SJSA1 (cell line): Measurements from ENCODE around the gene DNAJB14. TPM values are rescaled to one million over a fixed set of nuclear protein-coding genes. Genes with fewer than 3 reads are reported as not detected.

ENCODE experiments used
- DNase-seq, 2 experiments: peaks; one replicate each; pipeline ENCODE4 v3.0.0-alpha.2; 2015 to 2020; ENCODE audit warnings: low spot score in 2 of 2, low read depth in 1 of 2
- H3K27ac ChIP-seq: fragments of 250-450 bp; sonication (Bioruptor Pico); 2 replicates; pipeline ENCODE4 v1.5.1; 2020; ENCODE audit warnings: mild to moderate bottlenecking, moderate library complexity
- H3K27me3 ChIP-seq: fragments of 250-450 bp; sonication (Bioruptor Pico); replicated peaks from 2 replicates; pipeline ENCODE4 v1.5.1; 2020; ENCODE audit warnings: mild to moderate bottlenecking, moderate library complexity
- H3K36me3 ChIP-seq: fragments of 250-450 bp; sonication (Bioruptor Pico); 2 replicates; pipeline ENCODE4 v1.5.1; 2020; ENCODE audit warnings: mild to moderate bottlenecking
- H3K4me1 ChIP-seq: fragments of 250-450 bp; sonication (Bioruptor Pico); replicated peaks from 2 replicates; pipeline ENCODE4 v1.6.1; 2021; ENCODE audit warnings: mild to moderate bottlenecking
- H3K4me3 ChIP-seq: fragments of 250-450 bp; sonication (Bioruptor Pico); 2 replicates; pipeline ENCODE4 v1.5.1; 2020; ENCODE audit warnings: mild to moderate bottlenecking
- H3K9me3 ChIP-seq: fragments of 250-450 bp; sonication (Bioruptor Pico); replicated peaks from 2 replicates; pipeline ENCODE4 v1.5.1; 2020; ENCODE audit warnings: mild to moderate bottlenecking
- total RNA-seq: library from RNA; depleted of rRNA; stranded (reverse); fragments of >200 nt; shearing (Covaris generic); gene quantifications from 2 replicates; pipeline ENCODE4 v1.2.3, GENCODE V29; 2014; rRNA removed

Gene DNAJB14
- total RNA-seq, 1 experiment from 2014 or later = 38.9 TPM

GRCh38 chr4:99847362-99847976, 98.9 kb downstream of the DNAJB14 start:
- no peaks in the 10 kb centered on the region for H3K27me3 ChIP-seq
- no peak overlapping the region for H3K4me3 ChIP-seq
- H3K4me1 ChIP-seq = peaks cover 5% of the 10 kb centered on the region
- H3K9me3 ChIP-seq = no peaks in the 10 kb centered on the region
- no peak overlapping the region for H3K27ac ChIP-seq
- no peak for DNase-seq
- H3K36me3 ChIP-seq = no peaks in the 10 kb centered on the region

GRCh38 chr4:99846891-99847290, 99.5 kb downstream of the DNAJB14 start:
- no peak overlapping the region for H3K4me3 ChIP-seq
- H3K27me3 ChIP-seq = no peaks in the 10 kb centered on the region
- peaks cover 5% of the 10 kb centered on the region for H3K4me1 ChIP-seq
- H3K36me3 ChIP-seq = no peaks in the 10 kb centered on the region
- H3K9me3 ChIP-seq = no peaks in the 10 kb centered on the region
- DNase-seq = no peak
- no peak overlapping the region for H3K27ac ChIP-seq

Other genes with a start within 250 kb of the DNAJB14 start
- 0.32 TPM in 1 of 2 replicates, not detected in the other for gene DAPP1, start 129.8 kb downstream of the DNAJB14 start, total RNA-seq
- gene LAMTOR3, start 52.2 kb downstream of the DNAJB14 start, total RNA-seq = 25.0 and 62.4 TPM in 2 replicates
- gene H2AZ1, start 3.7 kb upstream of the DNAJB14 start, total RNA-seq = 984 and 1,007 TPM in 2 replicates
- gene DDIT4L, start 243.8 kb upstream of the DNAJB14 start, total RNA-seq = 2.1 and 2.6 TPM in 2 replicates